HEK293 (cell line): ENCODE measurements around the gene PTPRN2.

Experiments
- CTCF ChIA-PET: fragments of 350-600 bp; formaldehyde crosslinking; extraction: SDS; loops from one replicate; lab custom pipeline; 2021; ENCODE audit warnings: antibody characterized with exemption; lab: Yijun Ruan, JAX
- POLR2A ChIA-PET: fragments of 300-600 bp; formaldehyde crosslinking; extraction: SDS; loops from one replicate; lab custom pipeline; 2020; ENCODE audit warnings: antibody characterized with exemption, inconsistent platforms; lab: Yijun Ruan, JAX
- H3K27ac ChIP-seq: fragments of 200-500 bp; sonication (Bioruptor generic); 2 replicates; pipeline ENCODE4 v1.5.1; 2014; ENCODE audit warnings: low read depth, low read length, control low read depth, inconsistent platforms; ENCODE audit errors: extremely low read depth
- H3K36me3 ChIP-seq, 2 experiments: fragments of 200-500 bp in 1 of 2; sonication (Bioruptor generic) in 1 of 2; 1 replicate in 1 of 2; 2 replicates in 1 of 2; pipeline ENCODE4 v1.5.1; 2014 to 2017; ENCODE audit warnings: inconsistent platforms in 2 of 2, low read length in 2 of 2; ENCODE audit not compliant: control insufficient read depth in 2 of 2, insufficient read depth in 1 of 2
- H3K4me1 ChIP-seq: fragments of 200-500 bp; sonication (Bioruptor generic); 2 replicates; pipeline ENCODE4 v1.5.1; 2014; ENCODE audit warnings: mild to moderate bottlenecking, low read length, inconsistent platforms; ENCODE audit not compliant: control insufficient read depth, insufficient read depth
- H3K4me3 ChIP-seq: 2 replicates; pipeline ENCODE4 v1.5.1; 2011; ENCODE audit warnings: low read depth, mild to moderate bottlenecking, control low read depth, low read length, moderate library complexity
- H3K9me3 ChIP-seq: fragments of 200-500 bp; sonication (Bioruptor generic); 2 replicates; pipeline ENCODE4 v1.5.1; 2014; ENCODE audit warnings: low read depth, low read length, inconsistent platforms; ENCODE audit not compliant: control insufficient read depth, insufficient read depth
- KLF16 ChIP-seq: fragments of 450-650 bp; formaldehyde crosslinking; IDR thresholded peaks from 2 replicates; pipeline ENCODE4 v1.5.1; 2017; ENCODE audit warnings: missing biosample characterization, missing genetic modification characterization
- SETDB1 ChIP-seq: IDR thresholded peaks from one replicate; pipeline ENCODE4 v1.6.1; 2017; ENCODE audit warnings: mild to moderate bottlenecking, low read length, moderate library complexity, mixed read lengths; ENCODE audit not compliant: insufficient read length
- TCF7L2 ChIP-seq: IDR thresholded peaks from 2 replicates; pipeline ENCODE4 v1.6.1; 2011; ENCODE audit warnings: low read depth, mild to moderate bottlenecking, inconsistent platforms, low read length, moderate library complexity, borderline replicate concordance
- TRIM28 ChIP-seq: IDR thresholded peaks from 2 replicates; pipeline ENCODE4 v1.6.1; 2011; ENCODE audit warnings: low read length, control low read depth, borderline replicate concordance
- ZFP3 ChIP-seq: fragments of 450-650 bp; formaldehyde crosslinking; IDR thresholded peaks from 2 replicates; pipeline ENCODE4 v1.5.1; 2016; ENCODE audit warnings: low read depth, missing biosample characterization, missing genetic modification characterization
- ZIC2 ChIP-seq: fragments of 450-650 bp; formaldehyde crosslinking; IDR thresholded peaks from 2 replicates; pipeline ENCODE4 v1.5.1; 2016; ENCODE audit warnings: missing biosample characterization, missing genetic modification characterization
- ZNF114 ChIP-seq: fragments of 450-650 bp; formaldehyde crosslinking; IDR thresholded peaks from 2 replicates; pipeline ENCODE4 v1.5.0; 2017; ENCODE audit warnings: missing biosample characterization, missing genetic modification characterization
- ZNF138 ChIP-seq: fragments of 450-650 bp; formaldehyde crosslinking; IDR thresholded peaks from 2 replicates; pipeline ENCODE4 v1.5.1; 2016; ENCODE audit warnings: missing biosample characterization, missing genetic modification characterization, borderline replicate concordance
- ZNF174 ChIP-seq: fragments of 450-650 bp; formaldehyde crosslinking; IDR thresholded peaks from 2 replicates; pipeline ENCODE4 v1.5.0; 2017; ENCODE audit warnings: missing biosample characterization, mild to moderate bottlenecking, missing genetic modification characterization
- ZNF274 ChIP-seq, 2 experiments: fragments of 200-500 bp in 1 of 2; fragments of 450-650 bp in 1 of 2; sonication (Bioruptor generic) in 1 of 2; formaldehyde crosslinking in 1 of 2; IDR thresholded peaks; 2 replicates each; pipeline versions ENCODE4 v1.5.1 to v1.6.1; 2014 to 2016; ENCODE audit warnings: borderline replicate concordance in 1 of 2, inconsistent platforms in 1 of 2, low read length in 1 of 2, missing biosample characterization in 1 of 2, missing genetic modification characterization in 1 of 2
- ZNF350 ChIP-seq: fragments of 450-650 bp; formaldehyde crosslinking; IDR thresholded peaks from 2 replicates; pipeline ENCODE4 v1.5.0; 2017; ENCODE audit warnings: missing biosample characterization, mild to moderate bottlenecking, missing genetic modification characterization
- ZNF391 ChIP-seq: fragments of 450-650 bp; formaldehyde crosslinking; IDR thresholded peaks from 2 replicates; pipeline ENCODE4 v1.5.1; 2016; ENCODE audit warnings: low read depth, missing biosample characterization, missing genetic modification characterization, borderline replicate concordance
- ZNF394 ChIP-seq: fragments of 450-650 bp; formaldehyde crosslinking; IDR thresholded peaks from 2 replicates; pipeline ENCODE4 v1.5.1; 2016; ENCODE audit warnings: missing biosample characterization, missing genetic modification characterization, mild to moderate bottlenecking, moderate library complexity, borderline replicate concordance
- ZNF416 ChIP-seq: fragments of 450-650 bp; formaldehyde crosslinking; IDR thresholded peaks from 2 replicates; pipeline ENCODE4 v1.5.1; 2016; ENCODE audit warnings: missing biosample characterization, missing genetic modification characterization
- ZNF48 ChIP-seq: fragments of 450-650 bp; formaldehyde crosslinking; IDR thresholded peaks from 2 replicates; pipeline ENCODE4 v1.5.1; 2016; ENCODE audit warnings: missing biosample characterization, missing genetic modification characterization
- ZNF549 ChIP-seq: fragments of 450-650 bp; IDR thresholded peaks from 2 replicates; pipeline ENCODE4 v1.5.1; 2018; ENCODE audit warnings: missing biosample characterization, missing genetic modification characterization, mild to moderate bottlenecking, inconsistent platforms, moderate library complexity
- ZNF704 ChIP-seq: fragments of 450-650 bp; formaldehyde crosslinking; IDR thresholded peaks from 2 replicates; pipeline ENCODE4 v1.5.1; 2016; ENCODE audit warnings: missing biosample characterization, missing genetic modification characterization
- ZNF707 ChIP-seq: fragments of 450-650 bp; formaldehyde crosslinking; IDR thresholded peaks from 2 replicates; pipeline ENCODE4 v1.5.1; 2016; ENCODE audit warnings: missing biosample characterization, missing genetic modification characterization
- ZNF747 ChIP-seq: fragments of 450-650 bp; formaldehyde crosslinking; IDR thresholded peaks from 2 replicates; pipeline ENCODE4 v1.5.1; 2016; ENCODE audit warnings: missing biosample characterization, missing genetic modification characterization
- ZSCAN16 ChIP-seq: fragments of 450-650 bp; formaldehyde crosslinking; IDR thresholded peaks from 2 replicates; pipeline ENCODE4 v1.5.1; 2016; ENCODE audit warnings: missing biosample characterization, missing genetic modification characterization
- TF ChIP-seq, protein P1 (sequence below): fragments of 450-650 bp; formaldehyde crosslinking; IDR thresholded peaks from 2 replicates; pipeline ENCODE4 v1.5.1; 2017; ENCODE audit warnings: missing biosample characterization, missing genetic modification characterization

Gene PTPRN2

GRCh38 chr7:158077934-158078910 is 509.4 kb downstream of the PTPRN2 start:
- TF ChIP-seq ZNF274 (IDR thresholded peaks at IDR 0.05; ENCODE audit: low read length), result no peak
- no peak for TF ChIP-seq ZNF274 (tag by site-specific recombination; IDR thresholded peaks at IDR 0.05; ENCODE audit: borderline replicate concordance)
- no peak for TF ChIP-seq ZSCAN16 (tag by site-specific recombination)
- TF ChIP-seq ZFP3 (tag by site-specific recombination), result no peak
- TF ChIP-seq ZNF747 (tag by site-specific recombination), result no peak
- TF ChIP-seq ZNF704 (tag by site-specific recombination), result no peak
- TF ChIP-seq, protein P1, sequence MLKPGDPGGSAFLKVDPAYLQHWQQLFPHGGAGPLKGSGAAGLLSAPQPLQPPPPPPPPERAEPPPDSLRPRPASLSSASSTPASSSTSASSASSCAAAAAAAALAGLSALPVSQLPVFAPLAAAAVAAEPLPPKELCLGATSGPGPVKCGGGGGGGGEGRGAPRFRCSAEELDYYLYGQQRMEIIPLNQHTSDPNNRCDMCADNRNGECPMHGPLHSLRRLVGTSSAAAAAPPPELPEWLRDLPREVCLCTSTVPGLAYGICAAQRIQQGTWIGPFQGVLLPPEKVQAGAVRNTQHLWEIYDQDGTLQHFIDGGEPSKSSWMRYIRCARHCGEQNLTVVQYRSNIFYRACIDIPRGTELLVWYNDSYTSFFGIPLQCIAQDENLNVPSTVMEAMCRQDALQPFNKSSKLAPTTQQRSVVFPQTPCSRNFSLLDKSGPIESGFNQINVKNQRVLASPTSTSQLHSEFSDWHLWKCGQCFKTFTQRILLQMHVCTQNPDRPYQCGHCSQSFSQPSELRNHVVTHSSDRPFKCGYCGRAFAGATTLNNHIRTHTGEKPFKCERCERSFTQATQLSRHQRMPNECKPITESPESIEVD (tag by site-specific recombination), result no peak
- TF ChIP-seq ZNF174 (tag by site-specific recombination), result no peak
- no peak for TF ChIP-seq TCF7L2
- TF ChIP-seq ZNF416 (tag by site-specific recombination), result no peak
- no peak for TF ChIP-seq ZNF391 (tag by site-specific recombination)
- TF ChIP-seq ZNF138 (tag by site-specific recombination), result no peak
- TF ChIP-seq, all 188 proteins: peak for 0
- CTCF ChIA-PET, result no interaction called here
- no peak overlapping the region for H3K4me3 ChIP-seq
- no peak overlapping the region for H3K27ac ChIP-seq
- no peaks in the 10 kb centered on the region for H3K36me3 ChIP-seq
- no peaks in the 10 kb centered on the region for H3K4me1 ChIP-seq
- POLR2A ChIA-PET, result no interaction called here
- H3K9me3 ChIP-seq, result no peaks in the 10 kb centered on the region

- CTCF ChIA-PET, result no interaction called here
- POLR2A ChIA-PET, result no interaction called here
- H3K27ac ChIP-seq, result no peak overlapping the region
- H3K36me3 ChIP-seq, result no peaks in the 10 kb centered on the region
- TF ChIP-seq ZIC2, result 0 out of 2 replicates have a peak, but pooled peaks have one; percentile 10
- TF ChIP-seq ZNF350 (tag by site-specific recombination), result no peak
- H3K9me3 ChIP-seq, result no peaks in the 10 kb centered on the region
- no peak overlapping the region for H3K4me3 ChIP-seq
- H3K4me1 ChIP-seq, result no peaks in the 10 kb centered on the region
Observed at GRCh38 chr7:158077151-158077840, 510.3 kb downstream of the PTPRN2 start.

GRCh38 chr7:158076656-158077055 is 511.0 kb downstream of the PTPRN2 start:
- Histone ChIP-seq H3K36me3 (no peaks in the 10 kb centered on the region), H3K27ac (no peak overlapping the region), H3K9me3 (no peaks in the 10 kb centered on the region), H3K4me1 (no peaks in the 10 kb centered on the region)
- CTCF ChIA-PET, result interaction anchor here (0.5 kb wide), 1 partner anchor 608 kb away, joined by 3 read pairs; no protein-coding TSS in a partner anchor
- TF ChIP-seq ZNF549 (no peak), ZNF114 (tag by site-specific recombination) (no peak), ZNF394 (tag by site-specific recombination) (no peak), ZNF707 (tag by site-specific recombination) (no peak), KLF16 (tag by site-specific recombination) (no peak), SETDB1 (no peak), ZNF48 (tag by site-specific recombination) (no peak), TRIM28 (no peak)
- TF ChIP-seq, all 188 proteins: peak for 0
- POLR2A ChIA-PET, result no interaction called here
- H3K4me3 ChIP-seq, result no peak overlapping the region
